Ascending aorta (tissue), 2 donors: ENCODE data around the gene JUND. TPM values are rescaled to one million over a fixed set of nuclear protein-coding genes. Genes with fewer than 3 reads are reported as not detected.

Source experiments
- DNase-seq, 2 donors: peaks; one replicate each; pipeline ENCODE4 v3.0.0-alpha.2; 2019; ENCODE audit warnings: low spot score in 2 of 2
- H3K27ac ChIP-seq, 2 donors: fragments of 200-600 bp; sonication (generic); one replicate each; pipeline ENCODE4 v1.5.1; 2016 to 2017; ENCODE audit warnings: mild to moderate bottlenecking in 1 of 2
- H3K27me3 ChIP-seq: fragments of 200-600 bp; sonication (generic); one replicate; pipeline ENCODE4 v1.5.1; 2017
- H3K36me3 ChIP-seq, 2 donors: fragments of 200-600 bp; sonication (generic); one replicate each; pipeline ENCODE4 v1.5.1; 2016
- H3K4me1 ChIP-seq, 2 donors: fragments of 200-600 bp; sonication (generic); one replicate each; pipeline ENCODE4 v1.5.1; 2016 to 2017; ENCODE audit warnings: mild to moderate bottlenecking in 1 of 2
- H3K4me3 ChIP-seq, 2 donors: fragments of 200-600 bp; sonication (generic); one replicate each; pipeline ENCODE4 v1.5.1; 2016 to 2017; ENCODE audit warnings: mild to moderate bottlenecking in 1 of 2
- H3K9me3 ChIP-seq, 2 donors: fragments of 200-600 bp; sonication (generic); one replicate each; pipeline ENCODE4 v1.5.1; 2016
- intact Hi-C: fragments of 100-400 bp; cut with DNase I; formaldehyde crosslinking; loops from one replicate; pipeline ENCODE4 v1.15.1; 2023
- total RNA-seq: library from RNA; depleted of rRNA; stranded (reverse); fragments of >200 nt; gene quantifications from one replicate; pipeline ENCODE4 v1.1.0, GENCODE V29; 2016
- TF ChIP-seq, protein P1 (sequence below), 3 experiments: fragments of 200-600 bp in 2 of 3; fragments of 450-650 bp in 1 of 3; sonication (generic) in 2 of 3; IDR thresholded peaks; one replicate each; pipeline ENCODE4 v1.5.1; 2016 to 2019; ENCODE audit warnings: antibody characterized with exemption in 3 of 3, mild to moderate bottlenecking in 1 of 3, moderate library complexity in 1 of 3

Gene JUND
- total RNA-seq, 1 donor from 2014 or later, result 3,570 TPM

DNA sequence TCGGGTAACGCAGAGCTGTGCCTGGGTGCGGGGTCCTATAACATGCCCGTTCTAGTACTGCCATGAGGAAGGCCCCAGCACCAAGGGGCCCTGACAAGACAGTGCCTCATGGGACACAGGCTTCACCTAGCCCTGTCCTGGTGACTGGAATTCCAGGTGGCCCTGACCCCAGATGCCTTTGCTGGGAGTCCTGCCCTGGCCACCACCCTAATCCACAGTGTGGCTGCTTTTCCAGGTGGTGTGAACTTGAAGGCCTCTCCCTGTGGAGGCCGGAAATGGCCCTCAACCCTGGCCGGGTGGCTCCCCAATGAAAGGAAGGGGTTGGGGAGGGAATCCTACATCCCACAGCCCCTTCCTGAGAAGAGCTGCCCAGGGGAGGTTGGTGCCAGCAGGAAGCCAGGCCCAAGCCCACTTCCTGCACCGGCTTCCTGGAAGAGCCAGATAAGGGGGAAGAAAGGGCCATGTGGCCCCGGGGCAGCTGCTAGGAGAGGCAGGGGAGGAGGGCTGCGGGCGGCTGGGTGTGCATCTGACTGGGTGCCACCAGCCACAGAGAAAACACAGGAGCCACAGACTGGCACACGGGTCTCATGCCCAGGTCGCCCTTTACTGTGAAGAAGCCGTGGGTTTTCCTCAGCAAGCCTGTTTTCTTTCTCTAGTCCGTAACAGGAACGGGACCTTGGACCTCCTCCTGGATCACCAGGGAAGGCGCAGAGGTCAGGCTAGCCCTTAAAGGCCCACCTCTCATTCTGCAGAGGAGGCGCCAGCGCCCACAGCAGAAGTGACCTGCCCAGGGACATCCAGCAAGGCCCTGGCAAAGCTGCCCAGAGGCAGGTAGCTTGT, 36.8 kb upstream of the JUND start:
- intact Hi-C loops, result no loop called here
- Histone ChIP-seq H3K4me1 (peaks cover 4 to 20% of the 10 kb centered on the region in 2 donors), H3K36me3 (no peaks in the 10 kb centered on the region)

DNA sequence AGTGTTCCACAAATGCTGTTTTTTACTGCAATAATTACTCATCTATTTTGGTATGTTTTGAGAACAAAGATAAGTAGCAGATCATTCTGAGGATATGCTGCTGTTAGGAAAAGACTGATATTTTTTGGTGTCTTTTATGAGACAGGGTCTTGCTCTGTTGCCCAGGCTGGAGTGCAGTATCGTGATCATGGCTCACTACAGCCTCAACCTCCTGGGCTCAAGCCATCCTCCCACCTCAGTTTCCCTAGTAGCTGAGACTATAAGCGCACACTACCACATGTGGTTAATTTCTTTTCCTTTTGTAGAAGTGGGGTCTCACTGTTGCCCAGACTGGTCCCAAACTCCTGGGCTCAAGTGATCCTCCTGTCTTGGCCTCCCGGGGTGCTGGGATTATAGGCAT, 32.0 kb upstream of the JUND start:
- peaks cover 0 to 18% of the 10 kb centered on the region in 2 donors for H3K4me1 ChIP-seq
- H3K4me3 ChIP-seq, result no peak overlapping the region
- peak overlapping the region; percentile 80 to 84 for H3K27ac ChIP-seq
- H3K27me3 ChIP-seq, result no peaks in the 10 kb centered on the region
- peaks cover 12 to 18% of the 10 kb centered on the region in 2 donors for H3K36me3 ChIP-seq
- TF ChIP-seq, protein P1, sequence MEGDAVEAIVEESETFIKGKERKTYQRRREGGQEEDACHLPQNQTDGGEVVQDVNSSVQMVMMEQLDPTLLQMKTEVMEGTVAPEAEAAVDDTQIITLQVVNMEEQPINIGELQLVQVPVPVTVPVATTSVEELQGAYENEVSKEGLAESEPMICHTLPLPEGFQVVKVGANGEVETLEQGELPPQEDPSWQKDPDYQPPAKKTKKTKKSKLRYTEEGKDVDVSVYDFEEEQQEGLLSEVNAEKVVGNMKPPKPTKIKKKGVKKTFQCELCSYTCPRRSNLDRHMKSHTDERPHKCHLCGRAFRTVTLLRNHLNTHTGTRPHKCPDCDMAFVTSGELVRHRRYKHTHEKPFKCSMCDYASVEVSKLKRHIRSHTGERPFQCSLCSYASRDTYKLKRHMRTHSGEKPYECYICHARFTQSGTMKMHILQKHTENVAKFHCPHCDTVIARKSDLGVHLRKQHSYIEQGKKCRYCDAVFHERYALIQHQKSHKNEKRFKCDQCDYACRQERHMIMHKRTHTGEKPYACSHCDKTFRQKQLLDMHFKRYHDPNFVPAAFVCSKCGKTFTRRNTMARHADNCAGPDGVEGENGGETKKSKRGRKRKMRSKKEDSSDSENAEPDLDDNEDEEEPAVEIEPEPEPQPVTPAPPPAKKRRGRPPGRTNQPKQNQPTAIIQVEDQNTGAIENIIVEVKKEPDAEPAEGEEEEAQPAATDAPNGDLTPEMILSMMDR (IDR thresholded peaks at IDR 0.05), result no peak
- intact Hi-C loops, result no loop called here
- no peaks in the 10 kb centered on the region for H3K9me3 ChIP-seq
- no peak for DNase-seq

More for the DNA sequence above, 36.8 kb upstream of the JUND start:
- Histone ChIP-seq H3K9me3 (no peaks in the 10 kb centered on the region), H3K27me3 (no peaks in the 10 kb centered on the region), H3K4me3 (no peak overlapping the region), H3K27ac (peak overlapping the region; percentile 27 to 58)
- no peak for DNase-seq
- TF ChIP-seq, protein P1 (IDR thresholded peaks at IDR 0.05), result no peak

DNA sequence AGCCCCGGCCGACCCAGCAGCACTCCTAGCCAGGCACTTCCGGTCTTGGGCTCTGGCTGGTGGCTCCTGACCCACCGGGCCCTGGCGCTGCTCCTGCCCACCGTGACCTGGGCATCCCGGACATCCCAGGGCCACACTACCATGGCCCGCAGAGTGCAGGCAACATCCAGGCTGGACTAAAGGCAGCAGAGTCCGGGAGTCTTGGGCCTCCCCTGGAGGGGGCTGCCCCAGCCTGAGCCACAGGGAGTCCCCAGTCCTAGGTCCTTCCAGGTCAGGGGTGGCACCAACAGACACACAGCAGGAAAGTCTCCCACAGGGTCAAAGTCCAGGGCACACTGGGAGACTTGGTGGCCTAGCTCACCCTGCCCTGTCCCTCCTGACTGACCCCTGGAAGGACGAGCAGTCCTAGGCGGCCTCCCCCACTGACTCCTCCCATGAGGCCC, 30.7 kb upstream of the JUND start:
- H3K4me1 ChIP-seq, result peaks cover 6 to 31% of the 10 kb centered on the region in 2 donors
- no peaks in the 10 kb centered on the region for H3K27me3 ChIP-seq
- TF ChIP-seq, protein P1 (IDR thresholded peaks at IDR 0.05), result no peak
- H3K4me3 ChIP-seq, result no peak overlapping the region
- DNase-seq, result no peak
- H3K36me3 ChIP-seq, result peaks cover 12 to 18% of the 10 kb centered on the region in 2 donors
- no peaks in the 10 kb centered on the region for H3K9me3 ChIP-seq
- intact Hi-C loops, result no loop called here
- H3K27ac ChIP-seq, result peak overlapping the region in 1 of 2 donors; percentile 29

DNA sequence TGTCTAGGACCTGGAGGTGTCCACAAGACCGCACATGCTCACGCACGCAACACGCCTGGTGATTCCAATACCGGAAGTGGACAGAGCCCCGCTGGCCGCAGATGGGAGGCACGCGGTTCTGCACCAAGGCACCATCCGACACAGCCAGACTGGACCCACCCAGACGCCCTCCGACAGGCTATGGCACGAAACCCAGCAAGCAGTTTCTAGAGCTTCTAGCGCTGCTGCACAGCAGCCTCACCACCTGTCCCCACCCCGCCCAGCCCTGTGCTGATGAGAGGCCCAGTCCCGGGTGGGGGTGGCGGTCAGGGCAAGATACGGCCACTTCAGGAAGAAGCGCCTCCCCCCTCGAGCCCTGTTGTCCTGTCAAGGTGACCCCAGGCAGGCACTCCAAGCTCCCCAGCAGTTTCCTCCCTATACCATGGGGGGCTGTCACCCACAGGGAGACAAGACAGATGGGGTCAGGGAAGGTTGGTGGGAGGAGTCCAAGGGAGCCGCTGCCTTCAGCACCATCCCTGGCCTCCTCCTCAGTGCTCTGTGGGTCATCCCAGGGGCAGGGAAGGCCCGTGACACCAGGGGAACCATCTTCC, 30.2 kb upstream of the JUND start:
- Histone ChIP-seq H3K4me1 (peaks cover 6 to 36% of the 10 kb centered on the region in 2 donors), H3K27ac (peak overlapping the region in 1 of 2 donors; percentile 29), H3K36me3 (peaks cover 12 to 18% of the 10 kb centered on the region in 2 donors), H3K9me3 (no peaks in the 10 kb centered on the region), H3K27me3 (no peaks in the 10 kb centered on the region), H3K4me3 (no peak overlapping the region)
- intact Hi-C loops, result no loop called here
- no peak for DNase-seq
- TF ChIP-seq, protein P1 (IDR thresholded peaks at IDR 0.05), result no peak

DNA sequence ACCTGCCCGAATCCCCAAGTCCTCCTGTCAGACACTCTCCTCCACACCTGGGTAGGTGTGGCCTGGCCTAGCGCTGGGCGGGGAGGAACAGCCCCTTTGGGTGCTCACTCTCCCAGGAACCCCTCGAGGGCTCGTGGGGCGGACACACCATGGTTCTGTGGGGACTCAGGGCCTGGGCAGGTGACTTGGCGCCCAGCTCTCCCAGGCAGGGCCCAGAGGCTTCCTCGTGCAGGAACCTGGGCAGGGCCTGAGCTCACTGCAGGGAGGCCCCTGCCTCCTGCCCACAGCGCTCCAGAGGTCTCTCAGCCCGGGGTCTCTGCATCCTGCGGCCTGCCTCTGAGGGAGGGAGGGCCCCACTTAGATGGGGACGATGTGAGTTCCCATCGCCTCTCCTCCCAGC, 29.5 kb upstream of the JUND start:
- H3K27me3 ChIP-seq, result no peaks in the 10 kb centered on the region
- no peak for DNase-seq
- H3K4me1 ChIP-seq, result peaks cover 10 to 41% of the 10 kb centered on the region in 2 donors
- intact Hi-C loops, result no loop called here
- H3K9me3 ChIP-seq, result no peaks in the 10 kb centered on the region
- TF ChIP-seq, protein P1 (IDR thresholded peaks at IDR 0.05), result no peak
- peaks cover 12 to 18% of the 10 kb centered on the region in 2 donors for H3K36me3 ChIP-seq
- H3K4me3 ChIP-seq, result no peak overlapping the region
- H3K27ac ChIP-seq, result peak overlapping the region in 1 of 2 donors; percentile 29
